Measurements from ENCODE around the gene PCGF6.

The PCGF6 gene

DNA sequence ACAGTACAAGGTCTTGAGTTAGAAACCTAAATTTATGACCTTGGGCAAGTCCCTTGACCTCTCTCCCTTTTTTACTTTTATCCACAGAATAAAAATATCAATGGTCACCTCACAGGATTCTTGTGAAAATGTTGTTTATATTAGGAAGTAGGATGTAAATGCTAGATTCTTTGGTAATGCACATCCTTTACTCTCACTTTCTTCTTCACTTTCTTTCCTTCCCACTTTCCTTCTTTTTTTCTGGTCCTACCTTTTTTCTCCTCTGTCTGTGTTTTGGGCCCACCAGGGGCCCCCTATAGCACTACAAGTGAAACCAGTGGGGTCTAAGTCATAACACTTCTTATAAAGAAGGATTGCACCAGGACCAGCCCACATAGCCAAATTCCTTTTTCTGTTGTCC lies 93.1 kb downstream of the PCGF6 start:
- TF ChIP-seq, protein P1, sequence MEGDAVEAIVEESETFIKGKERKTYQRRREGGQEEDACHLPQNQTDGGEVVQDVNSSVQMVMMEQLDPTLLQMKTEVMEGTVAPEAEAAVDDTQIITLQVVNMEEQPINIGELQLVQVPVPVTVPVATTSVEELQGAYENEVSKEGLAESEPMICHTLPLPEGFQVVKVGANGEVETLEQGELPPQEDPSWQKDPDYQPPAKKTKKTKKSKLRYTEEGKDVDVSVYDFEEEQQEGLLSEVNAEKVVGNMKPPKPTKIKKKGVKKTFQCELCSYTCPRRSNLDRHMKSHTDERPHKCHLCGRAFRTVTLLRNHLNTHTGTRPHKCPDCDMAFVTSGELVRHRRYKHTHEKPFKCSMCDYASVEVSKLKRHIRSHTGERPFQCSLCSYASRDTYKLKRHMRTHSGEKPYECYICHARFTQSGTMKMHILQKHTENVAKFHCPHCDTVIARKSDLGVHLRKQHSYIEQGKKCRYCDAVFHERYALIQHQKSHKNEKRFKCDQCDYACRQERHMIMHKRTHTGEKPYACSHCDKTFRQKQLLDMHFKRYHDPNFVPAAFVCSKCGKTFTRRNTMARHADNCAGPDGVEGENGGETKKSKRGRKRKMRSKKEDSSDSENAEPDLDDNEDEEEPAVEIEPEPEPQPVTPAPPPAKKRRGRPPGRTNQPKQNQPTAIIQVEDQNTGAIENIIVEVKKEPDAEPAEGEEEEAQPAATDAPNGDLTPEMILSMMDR (IDR thresholded peaks at IDR 0.05; ENCODE audit: unreplicated experiment in 3 of 3): no peak
- Mint-ChIP-seq H3K27ac (no peak overlapping the region), H3K27me3 (ENCODE audit: low read depth) (peaks cover 5% of the 10 kb centered on the region), H3K4me1 (no peaks in the 10 kb centered on the region), H3K4me3 (no peak overlapping the region), H3K36me3 (ENCODE audit: low read depth) (no peaks in the 10 kb centered on the region), H3K9me3 (peaks cover 23% of the 10 kb centered on the region)

DNA sequence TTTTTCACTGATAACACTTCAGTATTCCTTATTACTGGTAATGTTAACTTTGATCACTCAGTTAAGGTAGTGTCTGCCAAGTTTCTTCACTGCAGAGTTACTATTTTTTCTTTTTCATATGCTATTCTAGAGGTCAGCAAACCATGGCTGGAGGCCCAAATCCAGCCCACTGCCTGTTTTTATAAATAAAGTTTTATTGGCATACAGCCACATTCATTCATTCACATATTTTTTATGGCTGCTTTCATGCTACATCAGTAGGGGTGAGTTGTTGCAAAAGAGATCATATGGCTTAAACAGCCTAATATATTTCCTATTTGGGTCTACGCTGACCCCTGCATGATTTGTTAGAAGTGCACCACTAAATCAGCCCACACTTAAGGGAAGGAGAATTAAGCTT lies 94.3 kb downstream of the PCGF6 start:
- Mint-ChIP-seq H3K36me3 (ENCODE audit: low read depth) (no peaks in the 10 kb centered on the region), H3K4me3 (no peak overlapping the region), H3K9me3 (peaks cover 23% of the 10 kb centered on the region), H3K4me1 (no peaks in the 10 kb centered on the region), H3K27me3 (ENCODE audit: low read depth) (peaks cover 4% of the 10 kb centered on the region), H3K27ac (no peak overlapping the region)
- TF ChIP-seq, protein P1 (IDR thresholded peaks at IDR 0.05; ENCODE audit: unreplicated experiment in 3 of 3): no peak

DNA sequence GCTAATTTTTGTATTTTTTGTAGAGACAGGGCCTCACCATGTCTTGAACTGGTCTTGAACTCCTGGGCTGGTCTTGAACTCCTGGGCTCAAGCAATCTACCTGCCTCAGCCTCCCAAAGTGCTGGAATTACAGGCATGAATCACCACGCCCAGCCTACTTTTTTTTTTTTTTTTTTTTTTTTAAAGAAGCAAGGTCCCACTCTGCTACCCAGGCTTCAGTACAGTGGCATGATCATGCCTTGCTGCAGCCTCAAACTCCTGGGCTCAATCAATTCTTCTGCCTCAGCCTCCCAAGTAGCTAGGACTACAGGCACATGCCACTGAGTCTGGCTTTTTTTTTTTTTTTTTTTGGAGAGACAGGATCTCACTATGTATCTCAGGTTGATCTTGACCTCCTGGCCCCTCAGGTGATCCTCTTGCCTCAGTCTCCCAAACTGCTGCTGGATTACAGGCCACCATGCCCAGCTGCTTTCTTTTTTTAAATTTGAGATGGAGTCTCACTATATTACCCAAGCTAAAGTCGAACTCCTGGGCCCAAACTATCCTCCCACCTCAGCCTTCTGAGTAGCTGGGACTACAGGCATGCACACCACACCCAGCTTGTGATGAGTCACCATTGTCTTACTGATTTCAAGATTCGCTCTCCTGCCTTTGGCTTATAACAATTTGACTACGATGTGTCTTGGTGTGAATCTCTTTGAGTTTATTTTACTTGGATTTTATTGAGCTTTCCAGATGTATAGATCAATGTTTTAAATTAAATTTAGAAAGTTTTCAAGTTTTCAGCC lies 96.2 kb downstream of the PCGF6 start:
- Mint-ChIP-seq H3K9me3 (peaks cover 17% of the 10 kb centered on the region), H3K4me3 (no peak overlapping the region), H3K4me1 (no peaks in the 10 kb centered on the region), H3K36me3 (ENCODE audit: low read depth) (peaks cover 4% of the 10 kb centered on the region), H3K27me3 (ENCODE audit: low read depth) (peaks cover 10% of the 10 kb centered on the region), H3K27ac (no peak overlapping the region)
- TF ChIP-seq, protein P1 (IDR thresholded peaks at IDR 0.05; ENCODE audit: unreplicated experiment in 3 of 3): no peak

- Mint-ChIP-seq H3K27me3 (ENCODE audit: low read depth) (peaks cover 10% of the 10 kb centered on the region), H3K9me3 (peaks cover 15% of the 10 kb centered on the region), H3K4me3 (no peak overlapping the region), H3K27ac (no peak overlapping the region), H3K4me1 (no peaks in the 10 kb centered on the region), H3K36me3 (ENCODE audit: low read depth) (peaks cover 4% of the 10 kb centered on the region)
- TF ChIP-seq, protein P1 (IDR thresholded peaks at IDR 0.05; ENCODE audit: unreplicated experiment in 3 of 3): no peak
These were observed 96.8 kb downstream of the PCGF6 start for GRCh38 chr10:103254113-103254512.
